GM21447 (cell line): Measurements from ENCODE around the gene MCU.
"Not testable (repeated sequence)": the region's sequence is repeated elsewhere in the genome, so short reads cannot be mapped to it uniquely, and the experiment has no call there.

Experiments
- ATAC-seq: cut with Tn5 transposase; IDR thresholded peaks from one replicate; pipeline ENCODE4 v1.9.1; 2021; ENCODE audit not compliant: unreplicated experiment

The MCU gene

GRCh38 chr10:72893136-72893798 lies 201.3 kb downstream of the MCU start, which contains the start of gene OIT3:
OIT3 (plus strand) TSS chr10:72893739; CDS start chr10:72893799, 60 bp downstream.
- ATAC-seq = no peak

GRCh38 chr10:72895236-72895850 lies 203.4 kb downstream of the MCU start:
- no peak for ATAC-seq

DNA sequence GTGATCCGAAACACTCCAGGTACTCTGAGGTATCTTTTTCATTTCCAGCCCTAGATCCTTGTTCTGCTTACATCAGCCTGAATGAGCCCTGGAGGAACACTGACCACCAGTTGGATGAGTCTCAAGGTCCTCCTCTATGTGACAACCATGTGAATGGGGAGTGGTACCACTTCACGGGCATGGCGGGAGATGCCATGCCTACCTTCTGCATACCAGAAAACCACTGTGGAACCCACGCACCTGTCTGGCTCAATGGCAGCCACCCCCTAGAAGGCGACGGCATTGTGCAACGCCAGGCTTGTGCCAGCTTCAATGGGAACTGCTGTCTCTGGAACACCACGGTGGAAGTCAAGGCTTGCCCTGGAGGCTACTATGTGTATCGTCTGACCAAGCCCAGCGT lies 206.7 kb downstream of the MCU start:
- ATAC-seq = no peak

GRCh38 chr10:72899545-72899944 lies 207.6 kb downstream of the MCU start:
- ATAC-seq = no peak

DNA sequence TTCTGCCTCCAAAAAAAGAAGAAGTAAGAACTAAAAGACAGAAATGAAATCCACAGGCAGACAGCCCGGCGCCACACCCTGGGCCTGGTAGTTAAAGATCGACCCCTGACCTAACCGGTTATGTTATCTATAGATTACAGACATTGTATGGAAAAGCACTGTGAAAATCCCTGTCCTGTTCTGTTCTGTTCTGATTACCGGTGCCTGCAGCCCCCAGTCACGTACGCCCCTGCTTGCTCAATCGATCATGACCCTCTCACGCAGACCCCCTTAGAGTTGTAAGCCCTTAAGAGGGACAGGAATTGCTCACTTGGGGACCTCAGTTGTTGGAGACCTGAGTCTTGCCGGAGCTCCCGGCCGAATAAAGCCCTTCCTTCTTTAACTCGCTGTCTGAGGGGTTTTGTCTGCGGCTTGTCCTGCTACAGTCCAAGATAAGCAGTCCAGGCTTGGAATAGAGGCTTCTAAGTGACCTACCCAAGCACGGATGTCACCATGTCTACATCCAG lies 212.1 kb downstream of the MCU start:
- not testable (repeated sequence) for ATAC-seq

GRCh38 chr10:72904806-72905205 lies 212.9 kb downstream of the MCU start:
- no peak for ATAC-seq

DNA sequence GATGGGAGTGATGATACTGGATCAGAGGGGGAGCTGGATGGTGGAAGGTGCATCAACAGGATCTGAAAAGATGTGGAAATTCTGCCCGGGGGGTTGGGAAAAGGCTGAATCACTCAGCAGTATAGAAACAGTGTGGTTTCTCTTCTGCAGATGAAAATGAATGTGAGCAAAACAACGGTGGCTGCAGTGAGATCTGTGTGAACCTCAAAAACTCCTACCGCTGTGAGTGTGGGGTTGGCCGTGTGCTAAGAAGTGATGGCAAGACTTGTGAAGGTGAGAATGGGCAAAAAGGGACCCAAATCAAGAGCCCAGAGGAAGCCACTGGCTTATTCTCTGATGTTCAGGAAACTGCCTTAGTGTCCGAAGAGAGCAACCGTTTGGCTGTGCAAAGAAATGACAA lies 214.5 kb downstream of the MCU start:
- ATAC-seq = no peak

- ATAC-seq = no peak
Observed at GRCh38 chr10:72910705-72911104, 218.8 kb downstream of the MCU start.

- ATAC-seq = no peak
Observed at GRCh38 chr10:72911758-72912157, 219.8 kb downstream of the MCU start.

DNA sequence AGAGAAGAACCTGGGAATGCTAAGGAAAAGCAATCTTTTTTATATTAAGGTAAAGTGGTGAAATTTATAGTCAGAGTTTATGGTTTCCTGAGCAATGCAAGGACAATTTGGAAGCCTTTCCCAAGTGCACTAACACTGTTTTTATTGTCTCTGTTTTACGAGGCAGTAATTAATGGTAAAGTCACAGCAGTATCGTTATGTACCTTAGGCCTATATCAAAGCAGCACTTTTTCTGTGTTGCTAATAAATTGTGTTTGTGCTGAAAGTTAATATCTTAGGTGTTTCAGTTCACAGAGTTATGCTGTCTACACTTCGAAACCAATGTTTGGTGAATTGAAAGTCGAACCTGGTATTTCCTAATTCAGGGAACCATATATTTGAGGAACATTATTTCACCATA lies 220.8 kb downstream of the MCU start:
- ATAC-seq = no peak

DNA sequence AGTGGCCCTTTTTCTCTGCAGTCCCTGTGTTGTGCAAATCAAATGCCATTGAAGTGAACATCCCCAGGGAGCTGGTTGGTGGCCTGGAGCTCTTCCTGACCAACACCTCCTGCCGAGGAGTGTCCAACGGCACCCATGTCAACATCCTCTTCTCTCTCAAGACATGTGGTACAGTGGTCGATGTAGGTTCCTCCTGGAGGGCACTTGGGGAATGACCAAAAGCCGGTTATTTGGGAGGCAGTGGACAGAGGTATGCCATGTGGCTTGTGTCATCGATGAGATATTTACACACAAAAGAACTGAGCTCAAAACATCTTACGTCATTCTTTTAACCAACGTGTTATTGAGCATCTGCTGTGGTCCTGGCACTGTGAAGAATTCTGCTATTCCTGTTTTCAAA lies 221.3 kb downstream of the MCU start:
- ATAC-seq = no peak

- not testable (repeated sequence) for ATAC-seq
Observed at GRCh38 chr10:72917201-72917600, 225.3 kb downstream of the MCU start.

DNA sequence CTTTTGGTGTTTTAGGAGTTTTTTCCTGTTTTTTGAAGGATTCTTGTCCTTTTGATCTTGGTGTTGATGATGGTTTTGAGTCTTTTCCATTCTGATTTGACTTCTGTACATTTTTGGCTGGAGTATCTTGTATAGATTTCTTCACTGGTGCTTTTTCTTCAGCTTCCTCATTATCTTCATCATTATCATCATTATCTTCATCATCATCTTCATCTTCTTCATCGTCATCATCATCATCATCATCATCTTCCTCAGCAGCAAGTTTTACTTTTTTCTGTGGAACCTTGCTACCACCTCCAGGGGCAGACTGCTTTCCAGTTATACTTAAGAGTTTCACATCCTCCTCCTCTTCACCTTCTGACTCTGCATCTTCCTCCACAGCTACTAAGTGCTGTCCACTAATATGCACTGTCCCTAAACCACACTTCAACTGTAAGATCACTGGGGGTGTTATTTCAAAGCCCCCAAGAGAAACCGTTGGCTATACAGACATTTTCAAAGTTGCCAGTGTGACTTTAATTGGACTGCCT lies 225.9 kb downstream of the MCU start:
- ATAC-seq = not testable (repeated sequence)

- ATAC-seq = no peak
Observed at GRCh38 chr10:72918352-72918751, 226.4 kb downstream of the MCU start.

DNA sequence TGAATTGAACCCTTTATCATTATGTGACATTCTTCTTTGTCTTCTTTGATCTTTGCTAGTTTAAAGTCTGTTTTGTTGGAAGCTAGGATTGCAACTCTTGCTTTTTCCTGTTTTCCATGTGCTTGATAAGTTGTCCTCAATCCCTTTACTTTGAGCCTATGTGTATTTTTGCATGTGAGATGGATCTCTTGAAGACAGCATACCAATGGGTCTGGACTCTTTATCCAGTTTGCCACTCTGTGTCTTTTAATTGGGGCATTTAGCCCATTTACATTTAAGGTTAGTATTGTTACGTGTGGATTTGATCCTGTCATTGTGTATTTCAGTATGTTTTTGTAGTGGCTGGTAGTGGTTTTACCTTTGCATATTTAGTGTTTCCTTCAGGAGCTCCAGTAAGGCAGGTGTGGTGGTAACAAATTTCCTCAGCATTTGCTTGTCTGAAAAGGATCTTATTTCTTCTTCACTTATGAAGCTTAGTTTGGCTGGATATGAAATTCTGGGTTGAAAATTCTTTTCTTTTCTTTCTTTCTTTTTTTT lies 229.3 kb downstream of the MCU start:
- not testable (repeated sequence) for ATAC-seq

GRCh38 chr10:72924351-72924750 lies 232.4 kb downstream of the MCU start:
- no peak for ATAC-seq

- ATAC-seq = no peak
Observed at GRCh38 chr10:72925951-72926465, 234.1 kb downstream of the MCU start.

GRCh38 chr10:72927485-72927884 lies 235.5 kb downstream of the MCU start:
- no peak for ATAC-seq

DNA sequence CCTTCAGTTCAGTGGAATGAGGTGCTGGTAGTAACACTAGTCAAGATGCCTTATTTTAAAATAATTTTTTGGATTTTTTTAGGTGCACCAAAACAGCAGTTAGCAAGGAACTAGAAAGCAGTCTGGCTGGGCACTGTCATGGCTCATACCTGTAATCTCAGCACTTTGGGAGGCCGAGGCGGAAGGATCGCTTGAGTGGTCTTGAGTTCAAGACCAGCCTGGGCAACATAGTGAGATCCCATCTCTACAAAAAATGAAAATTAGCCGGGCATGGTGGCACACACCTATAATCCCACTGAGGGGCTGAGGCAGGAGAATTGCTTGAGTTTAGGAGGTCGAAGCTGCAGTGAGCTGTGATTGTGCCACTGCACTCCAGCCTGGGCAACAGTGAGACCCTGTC lies 236.9 kb downstream of the MCU start:
- no peak for ATAC-seq

- ATAC-seq = no peak
Observed at GRCh38 chr10:72930276-72930675, 238.3 kb downstream of the MCU start.

- no peak for ATAC-seq
Observed at GRCh38 chr10:72932259-72933015, 240.5 kb downstream of the MCU start.
